Keratinocyte (primary cell): ENCODE measurements around the gene CLDN19. TPM values are rescaled to one million over a fixed set of nuclear protein-coding genes. Genes with fewer than 3 reads are reported as not detected.
A peak's percentile ranks its signal among the peaks of the same experiment; 100 is the strongest.
"Not testable (repeated sequence)": the region's sequence is repeated elsewhere in the genome, so short reads cannot be mapped to it uniquely, and the experiment has no call there.

Experiments
- DNase-seq: peaks from one replicate; pipeline ENCODE4 v3.0.0-alpha.2; 2011; ENCODE audit warnings: low read depth, missing footprints, low spot score
- FAIRE-seq: peaks from 2 replicates; lab custom pipeline; 2011; peaks lifted over from hg19 to GRCh38; lab: Jason Lieb, UNC
- H2AFZ ChIP-seq: 2 replicates; pipeline ENCODE4 v1.6.0; 2012; ENCODE audit warnings: low read length, control low read depth, inconsistent platforms; ENCODE audit not compliant: control insufficient read depth
- H3K27ac ChIP-seq: 2 replicates; pipeline ENCODE4 v1.5.1; 2011; ENCODE audit warnings: low read length; ENCODE audit not compliant: control insufficient read depth, insufficient read depth
- H3K27me3 ChIP-seq: 3 replicates; pipeline ENCODE4 v1.6.0; 2011; ENCODE audit warnings: low read length; ENCODE audit not compliant: control insufficient read depth, insufficient read depth; ENCODE audit errors: extremely low read depth
- H3K36me3 ChIP-seq, 2 experiments: 2 replicates in 1 of 2; 3 replicates in 1 of 2; pipeline ENCODE4 v1.5.1; 2011; ENCODE audit warnings: low read length in 2 of 2, mild to moderate bottlenecking in 1 of 2; ENCODE audit not compliant: control insufficient read depth in 2 of 2, insufficient read depth in 2 of 2; ENCODE audit errors: extremely low read depth in 1 of 2
- H3K4me1 ChIP-seq: 3 replicates; pipeline ENCODE4 v1.5.1; 2011; ENCODE audit warnings: low read length; ENCODE audit not compliant: control insufficient read depth, insufficient read depth; ENCODE audit errors: extremely low read depth
- H3K4me2 ChIP-seq: 3 replicates; pipeline ENCODE4 v1.6.0; 2011; ENCODE audit warnings: low read depth, low read length; ENCODE audit not compliant: control insufficient read depth, insufficient read depth; ENCODE audit errors: extremely low read depth
- H3K4me3 ChIP-seq, 3 experiments: fragments of 200-600 bp in 1 of 3; sonication (generic) in 1 of 3; 2 replicates in 2 of 3; 3 replicates in 1 of 3; pipeline ENCODE4 v1.5.1; 2011 to 2016; ENCODE audit warnings: low read length in 3 of 3, mild to moderate bottlenecking in 3 of 3, control low read depth in 2 of 3, inconsistent platforms in 1 of 3, low read depth in 1 of 3, mixed read lengths in 1 of 3, mixed run types in 1 of 3, moderate library complexity in 1 of 3; ENCODE audit not compliant: control insufficient read depth in 2 of 3, insufficient read depth in 2 of 3; ENCODE audit errors: extremely low read depth in 1 of 3
- H3K79me2 ChIP-seq: 2 replicates; pipeline ENCODE4 v1.6.0; 2012; ENCODE audit warnings: low read length; ENCODE audit not compliant: control insufficient read depth, insufficient read depth
- H3K9ac ChIP-seq: 3 replicates; pipeline ENCODE4 v1.6.0; 2011; ENCODE audit warnings: low read length; ENCODE audit not compliant: control insufficient read depth, insufficient read depth; ENCODE audit errors: extremely low read depth
- H3K9me1 ChIP-seq: 3 replicates; pipeline ENCODE4 v1.6.0; 2011; ENCODE audit warnings: low read length; ENCODE audit not compliant: control insufficient read depth, insufficient read depth; ENCODE audit errors: extremely low read depth
- H3K9me3 ChIP-seq: 2 replicates; pipeline ENCODE4 v1.5.1; 2012; ENCODE audit warnings: low read depth, low read length; ENCODE audit not compliant: control insufficient read depth
- H4K20me1 ChIP-seq: 3 replicates; pipeline ENCODE4 v1.6.0; 2011; ENCODE audit warnings: low read length; ENCODE audit not compliant: control insufficient read depth, insufficient read depth; ENCODE audit errors: extremely low read depth
- EZH2 ChIP-seq: IDR thresholded peaks from one replicate; pipeline ENCODE4 v1.6.1; 2012; ENCODE audit warnings: inconsistent platforms, mild to moderate bottlenecking, low read length, moderate library complexity
- dilution Hi-C: fragments of 300-500 bp; cut with MboI; formaldehyde crosslinking; loops from one replicate; pipeline ENCODE4 v1.7.0; 2020; ENCODE audit warnings: low sequenced_read_pairs; ENCODE audit not compliant: extremely low pct_ligation_motif_present
- polyA plus RNA-seq, 5 experiments: library from polyadenylated mRNA; depleted of rRNA in 3 of 5; stranded (reverse) in 3 of 5; stranded (forward) in 1 of 5; unstranded in 1 of 5; fragments of >200 nt; gene quantifications; 1 replicate in 1 of 5; 2 replicates in 3 of 5; 3 replicates in 1 of 5; pipeline versions ENCODE4 v1.2.1 to v1.2.3, GENCODE V29; 2011 to 2012; ENCODE audit warnings: missing spikeins in 2 of 5, low read depth in 1 of 5, low replicate concordance in 1 of 5
- TF ChIP-seq, protein P1 (sequence below), 3 experiments: IDR thresholded peaks in 1 of 3; conservative IDR thresholded peaks in 1 of 3; optimal IDR thresholded peaks in 1 of 3; 2 replicates in 2 of 3; 3 replicates in 1 of 3; pipeline versions ENCODE3 to v1.5.1; 2011; ENCODE audit warnings: low read length in 3 of 3, mild to moderate bottlenecking in 3 of 3, moderate library complexity in 2 of 3, control low read depth in 1 of 3, inconsistent platforms in 1 of 3; ENCODE audit not compliant: insufficient read depth in 2 of 3; ENCODE audit errors: extremely low read depth in 1 of 3

CLDN19 gene
- polyA plus RNA-seq, 1 donor (not counting 4 experiments of a cell fraction or from before 2014, with no cell fraction given), result not detected

DNA sequence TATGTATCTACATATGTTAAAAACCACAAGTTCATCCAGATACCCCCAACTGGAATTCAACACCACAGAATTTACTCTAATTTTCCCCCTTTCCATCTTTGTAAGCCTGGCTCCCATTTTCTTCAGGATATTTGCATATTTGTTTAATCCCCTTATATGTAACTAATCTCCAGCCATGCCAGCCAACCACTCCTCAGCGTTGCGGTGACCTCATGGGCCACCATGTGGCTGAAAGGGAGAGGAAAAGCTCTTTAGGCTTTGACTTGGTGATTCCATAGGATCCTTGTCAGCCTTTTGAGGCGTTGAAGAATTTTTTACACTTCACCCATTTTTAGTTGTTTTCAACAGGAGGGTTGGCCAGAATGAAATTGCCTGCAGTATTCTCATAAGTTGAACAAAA, 10.0 kb downstream of the CLDN19 start:
- Histone ChIP-seq H3K9ac (no peak overlapping the region), H4K20me1 (no peaks in the 10 kb centered on the region), H2AFZ (no peak overlapping the region), H3K4me3 (no peak overlapping the region), H3K27me3 (no peaks in the 10 kb centered on the region), H3K36me3 (no peaks in the 10 kb centered on the region), H3K9me1 (no peaks in the 10 kb centered on the region), H3K9me3 (no peaks in the 10 kb centered on the region), H3K27ac (no peak overlapping the region), H3K4me1 (peaks cover 2% of the 10 kb centered on the region), H3K4me2 (no peak overlapping the region), H3K79me2 (no peaks in the 10 kb centered on the region)
- FAIRE-seq (no peak), DNase-seq (no peak)
- dilution Hi-C loops, result no loop called here
- TF ChIP-seq, protein P1, sequence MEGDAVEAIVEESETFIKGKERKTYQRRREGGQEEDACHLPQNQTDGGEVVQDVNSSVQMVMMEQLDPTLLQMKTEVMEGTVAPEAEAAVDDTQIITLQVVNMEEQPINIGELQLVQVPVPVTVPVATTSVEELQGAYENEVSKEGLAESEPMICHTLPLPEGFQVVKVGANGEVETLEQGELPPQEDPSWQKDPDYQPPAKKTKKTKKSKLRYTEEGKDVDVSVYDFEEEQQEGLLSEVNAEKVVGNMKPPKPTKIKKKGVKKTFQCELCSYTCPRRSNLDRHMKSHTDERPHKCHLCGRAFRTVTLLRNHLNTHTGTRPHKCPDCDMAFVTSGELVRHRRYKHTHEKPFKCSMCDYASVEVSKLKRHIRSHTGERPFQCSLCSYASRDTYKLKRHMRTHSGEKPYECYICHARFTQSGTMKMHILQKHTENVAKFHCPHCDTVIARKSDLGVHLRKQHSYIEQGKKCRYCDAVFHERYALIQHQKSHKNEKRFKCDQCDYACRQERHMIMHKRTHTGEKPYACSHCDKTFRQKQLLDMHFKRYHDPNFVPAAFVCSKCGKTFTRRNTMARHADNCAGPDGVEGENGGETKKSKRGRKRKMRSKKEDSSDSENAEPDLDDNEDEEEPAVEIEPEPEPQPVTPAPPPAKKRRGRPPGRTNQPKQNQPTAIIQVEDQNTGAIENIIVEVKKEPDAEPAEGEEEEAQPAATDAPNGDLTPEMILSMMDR (optimal IDR thresholded peaks at IDR 0.05 in 1 of 3, IDR thresholded peaks at IDR 0.05 in 1 of 3, conservative IDR thresholded peaks at IDR 0.05 in 1 of 3; ENCODE audit: extremely low read depth in 1 of 3, insufficient read depth in 2 of 3, low read length in 3 of 3), result no peak
- TF ChIP-seq EZH2, result no peak

DNA sequence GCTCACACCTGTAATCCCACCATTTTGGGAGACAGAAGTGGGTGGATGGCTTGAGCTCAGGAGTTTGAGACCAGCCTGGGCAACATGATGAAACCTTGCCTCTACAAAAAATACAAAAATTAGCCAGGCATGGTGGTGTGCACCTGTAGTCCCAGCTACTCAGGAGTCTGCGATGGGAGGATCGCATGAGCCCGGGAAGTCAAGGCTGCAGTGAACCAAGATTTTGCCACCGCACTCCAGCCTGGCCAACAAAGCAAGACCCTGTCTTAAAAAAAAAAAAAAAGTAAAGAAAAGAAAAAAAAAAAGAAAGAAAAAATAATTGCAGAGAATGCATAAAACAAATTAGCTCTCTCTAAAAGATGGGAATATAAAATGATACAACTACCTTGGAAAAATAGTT, 14.2 kb downstream of the CLDN19 start:
- H3K9ac ChIP-seq, H3K79me2 ChIP-seq, H3K4me2 ChIP-seq, H3K9me1 ChIP-seq, H3K4me1 ChIP-seq, H3K27me3 ChIP-seq, H2AFZ ChIP-seq, FAIRE-seq, H3K36me3 ChIP-seq, H3K27ac ChIP-seq, H4K20me1 ChIP-seq, H3K4me3 ChIP-seq, DNase-seq, H3K9me3 ChIP-seq, dilution Hi-C loops: not testable (repeated sequence)

DNA sequence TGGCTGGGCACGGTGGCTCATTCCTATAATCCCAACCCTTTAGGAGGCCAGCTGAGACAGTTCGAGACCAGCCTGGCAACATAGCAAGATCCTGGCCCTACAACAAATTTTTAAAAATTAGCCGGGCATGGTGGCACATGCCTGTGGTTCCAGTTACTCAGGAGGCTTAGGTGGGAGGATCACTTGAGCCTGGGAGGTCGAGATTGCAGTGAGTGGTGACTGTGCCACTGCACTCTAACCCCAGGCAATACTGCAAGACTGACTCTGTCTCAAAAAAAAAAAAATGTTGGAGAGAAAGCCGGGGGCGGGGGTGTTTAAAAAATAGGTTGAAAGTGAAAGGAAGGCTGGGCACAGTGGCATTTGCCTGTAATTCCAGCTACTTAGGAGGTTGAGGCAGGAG, 16.5 kb downstream of the CLDN19 start:
- dilution Hi-C loops, result no loop called here

DNA sequence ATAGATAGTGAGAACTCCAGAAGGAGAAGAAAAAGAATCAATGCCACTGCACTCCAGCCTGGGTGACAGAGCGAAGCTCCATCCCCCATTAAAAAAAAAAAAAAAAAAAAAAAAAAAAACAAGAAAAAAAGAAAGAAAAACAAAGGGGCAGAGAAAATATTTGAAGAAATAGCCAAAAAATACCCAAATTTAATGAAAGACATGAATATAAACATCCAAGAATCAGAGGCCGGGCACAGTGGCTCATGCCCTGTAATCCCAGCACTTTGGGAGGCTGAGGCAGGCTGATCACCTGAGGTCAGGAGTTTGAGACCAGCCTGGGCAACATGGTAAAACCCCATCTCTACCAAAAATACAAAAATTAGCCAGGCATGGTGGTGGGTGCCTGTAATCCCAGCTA, 17.6 kb downstream of the CLDN19 start:
- dilution Hi-C loops, H3K9ac ChIP-seq, H3K79me2 ChIP-seq, H4K20me1 ChIP-seq, H2AFZ ChIP-seq, H3K9me1 ChIP-seq, H3K36me3 ChIP-seq, H3K4me2 ChIP-seq, H3K9me3 ChIP-seq, H3K27ac ChIP-seq, H3K4me3 ChIP-seq, H3K27me3 ChIP-seq, FAIRE-seq, DNase-seq, H3K4me1 ChIP-seq: not testable (repeated sequence)

More for the DNA sequence above, 16.5 kb downstream of the CLDN19 start:
- Histone ChIP-seq H3K9me1 (no peaks in the 10 kb centered on the region), H4K20me1 (no peaks in the 10 kb centered on the region), H3K9me3 (no peaks in the 10 kb centered on the region), H3K4me2 (peak overlapping the region; percentile 17), H3K9ac (no peak overlapping the region), H3K27ac (no peak overlapping the region), H2AFZ (no peak overlapping the region), H3K79me2 (no peaks in the 10 kb centered on the region), H3K36me3 (no peaks in the 10 kb centered on the region), H3K4me3 (no peak overlapping the region), H3K27me3 (no peaks in the 10 kb centered on the region), H3K4me1 (peaks cover 4% of the 10 kb centered on the region)
- FAIRE-seq (no peak), DNase-seq (peak; percentile 32)
- TF ChIP-seq, protein P1 (optimal IDR thresholded peaks at IDR 0.05 in 1 of 3, IDR thresholded peaks at IDR 0.05 in 1 of 3, conservative IDR thresholded peaks at IDR 0.05 in 1 of 3; ENCODE audit: extremely low read depth in 1 of 3, insufficient read depth in 2 of 3, low read length in 3 of 3), result no peak
